ENCODE measurements around the gene DGKI. TPM values are rescaled to one million over a fixed set of nuclear protein-coding genes. Genes with fewer than 3 reads are reported as not detected.

The DGKI gene
- total RNA-seq, 1 experiment from 2014 or later = 0.55 TPM

DNA sequence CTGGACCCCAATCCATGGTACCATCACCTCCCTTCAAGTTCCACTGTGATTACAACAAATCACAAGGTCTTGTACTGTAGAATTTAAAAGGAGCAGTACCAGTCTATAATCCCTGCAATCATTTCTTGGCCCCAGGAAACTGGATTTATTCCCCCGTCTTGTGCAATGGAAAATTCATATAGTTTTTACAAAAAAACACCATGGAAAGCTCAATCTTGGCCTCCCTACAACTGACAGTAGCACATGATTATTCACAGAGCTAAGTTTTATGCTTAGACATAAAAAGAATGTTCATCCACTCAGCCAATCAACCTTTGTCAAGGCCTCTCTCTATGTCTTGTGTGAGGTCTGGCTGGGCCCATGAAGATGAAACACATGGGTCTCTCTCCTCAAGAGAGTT is 10.2 kb downstream of the DGKI start:
- H3K27me3 ChIP-seq (ENCODE audit: insufficient read depth, low read length) = no peaks in the 10 kb centered on the region
- H3K9me3 ChIP-seq (ENCODE audit: control insufficient read depth, low read depth, low read length) = peaks cover 14% of the 10 kb centered on the region
- H3K4ac ChIP-seq (ENCODE audit: low read depth, low read length) = no peak overlapping the region
- no peak overlapping the region for H3K56ac ChIP-seq (ENCODE audit: insufficient read length, low read depth, low read length)
- H3K79me2 ChIP-seq (ENCODE audit: insufficient read depth, low read length) = no peaks in the 10 kb centered on the region
- H2BK12ac ChIP-seq (ENCODE audit: insufficient read length, low read depth, low read length) = no peak overlapping the region
- H4K5ac ChIP-seq (ENCODE audit: insufficient read length, low read depth, low read length) = no peak overlapping the region
- no peak overlapping the region for H3K23ac ChIP-seq (ENCODE audit: insufficient read length, low read depth, low read length)
- H2BK120ac ChIP-seq (ENCODE audit: low read depth, low read length, poor library complexity, severe bottlenecking) = no peak overlapping the region
- H4K91ac ChIP-seq (ENCODE audit: insufficient read length, low read depth, low read length) = no peak overlapping the region
- no peak overlapping the region for H3K4me2 ChIP-seq (ENCODE audit: insufficient read depth, insufficient read length, low read length)
- H2BK15ac ChIP-seq (ENCODE audit: low read depth, low read length) = no peak overlapping the region
- H3T11ph ChIP-seq (ENCODE audit: low read length) = no peak overlapping the region
- no peak for DNase-seq
- H3K27ac ChIP-seq (ENCODE audit: insufficient read length, low read depth, low read length) = no peak overlapping the region
- H3K18ac ChIP-seq (ENCODE audit: insufficient read length, low read depth, low read length) = no peak overlapping the region
- TF ChIP-seq, protein P1, sequence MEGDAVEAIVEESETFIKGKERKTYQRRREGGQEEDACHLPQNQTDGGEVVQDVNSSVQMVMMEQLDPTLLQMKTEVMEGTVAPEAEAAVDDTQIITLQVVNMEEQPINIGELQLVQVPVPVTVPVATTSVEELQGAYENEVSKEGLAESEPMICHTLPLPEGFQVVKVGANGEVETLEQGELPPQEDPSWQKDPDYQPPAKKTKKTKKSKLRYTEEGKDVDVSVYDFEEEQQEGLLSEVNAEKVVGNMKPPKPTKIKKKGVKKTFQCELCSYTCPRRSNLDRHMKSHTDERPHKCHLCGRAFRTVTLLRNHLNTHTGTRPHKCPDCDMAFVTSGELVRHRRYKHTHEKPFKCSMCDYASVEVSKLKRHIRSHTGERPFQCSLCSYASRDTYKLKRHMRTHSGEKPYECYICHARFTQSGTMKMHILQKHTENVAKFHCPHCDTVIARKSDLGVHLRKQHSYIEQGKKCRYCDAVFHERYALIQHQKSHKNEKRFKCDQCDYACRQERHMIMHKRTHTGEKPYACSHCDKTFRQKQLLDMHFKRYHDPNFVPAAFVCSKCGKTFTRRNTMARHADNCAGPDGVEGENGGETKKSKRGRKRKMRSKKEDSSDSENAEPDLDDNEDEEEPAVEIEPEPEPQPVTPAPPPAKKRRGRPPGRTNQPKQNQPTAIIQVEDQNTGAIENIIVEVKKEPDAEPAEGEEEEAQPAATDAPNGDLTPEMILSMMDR (conservative IDR thresholded peaks at IDR 0.05) = no peak
- no peak overlapping the region for H2BK5ac ChIP-seq (ENCODE audit: insufficient read length, low read length)
- H3K14ac ChIP-seq (ENCODE audit: insufficient read depth, low read length) = no peak overlapping the region
- peaks cover 7% of the 10 kb centered on the region; the same call in 1 of the 2 replicates for H3K4me1 ChIP-seq (ENCODE audit: insufficient read depth, low read length)
- no peak overlapping the region for H2BK20ac ChIP-seq (ENCODE audit: low read depth, low read length, poor library complexity, severe bottlenecking)
- no CpG with 5 or more reads among the region's 1 CpG for WGBS (ENCODE audit: extremely low coverage, insufficient read length, low lambda C conversion rate)
- no peaks in the 10 kb centered on the region for H3K23me2 ChIP-seq (ENCODE audit: insufficient read length, low read depth, low read length, poor library complexity, severe bottlenecking)
- H2AFZ ChIP-seq (ENCODE audit: low read length) = no peak overlapping the region
- Mint-ChIP-seq H3K9me3 (peaks cover 20 to 24% of the 10 kb centered on the region in 2 experiments), H3K27me3 (ENCODE audit: low read depth) (peaks cover 1% of the 10 kb centered on the region; the same call in 1 of the 2 replicates), H3K4me3 (no peak overlapping the region), H3K4me1 (peaks cover 27 to 31% of the 10 kb centered on the region in 2 experiments), H3K27ac (no peak overlapping the region), H3K36me3 (ENCODE audit: insufficient read depth in 1 of 3, low read depth in 3 of 3) (peaks cover 10 to 22% (median 19%) of the 10 kb centered on the region in 3 experiments)
- H3K79me1 ChIP-seq (ENCODE audit: insufficient read depth, low read depth, low read length, poor library complexity, severe bottlenecking) = no peaks in the 10 kb centered on the region
- no peak overlapping the region for H3K9ac ChIP-seq (ENCODE audit: extremely low read depth, insufficient read length, low read length)
- H2AK5ac ChIP-seq (ENCODE audit: insufficient read length, low read length) = no peak overlapping the region
- no peaks in the 10 kb centered on the region for H4K20me1 ChIP-seq (ENCODE audit: control insufficient read depth, insufficient read depth, insufficient read length)
- H4K8ac ChIP-seq (replicated peaks; ENCODE audit: insufficient read length, low read depth, low read length) = no peak overlapping the region
